WTC11 (cell line): Measurements from ENCODE around the gene CLCNKB.

Experiments
- E2F5 ChIP-seq: sonication (generic); formaldehyde crosslinking; IDR thresholded peaks from 2 replicates; pipeline ENCODE4 v1.8.1; 2022; ENCODE audit warnings: mild to moderate bottlenecking, moderate library complexity, missing genetic modification reagents
- PRDM15 ChIP-seq: sonication (generic); formaldehyde crosslinking; IDR thresholded peaks from 2 replicates; pipeline ENCODE4 v1.8.0; 2022; ENCODE audit warnings: missing genetic modification reagents
- TF ChIP-seq, protein P1 (sequence below): fragments of 200-600 bp; IDR thresholded peaks from 2 replicates; pipeline ENCODE4 v1.8.0; 2022; ENCODE audit warnings: antibody characterized with exemption

- TF ChIP-seq, protein P1, sequence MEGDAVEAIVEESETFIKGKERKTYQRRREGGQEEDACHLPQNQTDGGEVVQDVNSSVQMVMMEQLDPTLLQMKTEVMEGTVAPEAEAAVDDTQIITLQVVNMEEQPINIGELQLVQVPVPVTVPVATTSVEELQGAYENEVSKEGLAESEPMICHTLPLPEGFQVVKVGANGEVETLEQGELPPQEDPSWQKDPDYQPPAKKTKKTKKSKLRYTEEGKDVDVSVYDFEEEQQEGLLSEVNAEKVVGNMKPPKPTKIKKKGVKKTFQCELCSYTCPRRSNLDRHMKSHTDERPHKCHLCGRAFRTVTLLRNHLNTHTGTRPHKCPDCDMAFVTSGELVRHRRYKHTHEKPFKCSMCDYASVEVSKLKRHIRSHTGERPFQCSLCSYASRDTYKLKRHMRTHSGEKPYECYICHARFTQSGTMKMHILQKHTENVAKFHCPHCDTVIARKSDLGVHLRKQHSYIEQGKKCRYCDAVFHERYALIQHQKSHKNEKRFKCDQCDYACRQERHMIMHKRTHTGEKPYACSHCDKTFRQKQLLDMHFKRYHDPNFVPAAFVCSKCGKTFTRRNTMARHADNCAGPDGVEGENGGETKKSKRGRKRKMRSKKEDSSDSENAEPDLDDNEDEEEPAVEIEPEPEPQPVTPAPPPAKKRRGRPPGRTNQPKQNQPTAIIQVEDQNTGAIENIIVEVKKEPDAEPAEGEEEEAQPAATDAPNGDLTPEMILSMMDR, result no peak
- TF ChIP-seq PRDM15 (CRISPR knock-in tag) (no peak), E2F5 (CRISPR knock-in tag) (no peak)
Measured at GRCh38 chr1:16015960-16016901, 27.4 kb upstream of the CLCNKB start.
